Astrocyte (in vitro differentiated cells and primary cell): ENCODE measurements around the gene POU2AF3.

Experiments used
- EZH2 ChIP-seq: IDR thresholded peaks from 2 replicates; pipeline ENCODE4 v1.6.1; 2012; ENCODE audit warnings: mild to moderate bottlenecking, low read length, inconsistent platforms; ENCODE audit not compliant: insufficient read depth
- TF ChIP-seq, protein P1 (sequence below): IDR thresholded peaks from 2 replicates; pipeline ENCODE4 v1.5.1; 2011; ENCODE audit warnings: low read depth, mild to moderate bottlenecking, inconsistent platforms, low read length, moderate library complexity; ENCODE audit not compliant: insufficient read depth

- TF ChIP-seq EZH2 = no peak
- TF ChIP-seq, protein P1, sequence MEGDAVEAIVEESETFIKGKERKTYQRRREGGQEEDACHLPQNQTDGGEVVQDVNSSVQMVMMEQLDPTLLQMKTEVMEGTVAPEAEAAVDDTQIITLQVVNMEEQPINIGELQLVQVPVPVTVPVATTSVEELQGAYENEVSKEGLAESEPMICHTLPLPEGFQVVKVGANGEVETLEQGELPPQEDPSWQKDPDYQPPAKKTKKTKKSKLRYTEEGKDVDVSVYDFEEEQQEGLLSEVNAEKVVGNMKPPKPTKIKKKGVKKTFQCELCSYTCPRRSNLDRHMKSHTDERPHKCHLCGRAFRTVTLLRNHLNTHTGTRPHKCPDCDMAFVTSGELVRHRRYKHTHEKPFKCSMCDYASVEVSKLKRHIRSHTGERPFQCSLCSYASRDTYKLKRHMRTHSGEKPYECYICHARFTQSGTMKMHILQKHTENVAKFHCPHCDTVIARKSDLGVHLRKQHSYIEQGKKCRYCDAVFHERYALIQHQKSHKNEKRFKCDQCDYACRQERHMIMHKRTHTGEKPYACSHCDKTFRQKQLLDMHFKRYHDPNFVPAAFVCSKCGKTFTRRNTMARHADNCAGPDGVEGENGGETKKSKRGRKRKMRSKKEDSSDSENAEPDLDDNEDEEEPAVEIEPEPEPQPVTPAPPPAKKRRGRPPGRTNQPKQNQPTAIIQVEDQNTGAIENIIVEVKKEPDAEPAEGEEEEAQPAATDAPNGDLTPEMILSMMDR = no peak
These were observed 25.9 kb upstream of the POU2AF3 start for GRCh38 chr11:111272420-111272819.
